DOHH2 (cell line): Measurements from ENCODE around the gene MLXIPL.

Experiments
- EZH2phosphoT487 ChIP-seq: fragments of 200-600 bp; sonication (generic); IDR thresholded peaks from 2 replicates; pipeline ENCODE4 v1.6.1; 2017; ENCODE audit warnings: borderline replicate concordance, mild to moderate bottlenecking, antibody characterized with exemption, low read length, moderate library complexity, mixed read lengths
- TF ChIP-seq, protein P1 (sequence below): fragments of 200-600 bp; sonication (generic); IDR thresholded peaks from one replicate; pipeline ENCODE4 v1.5.1; 2014; ENCODE audit warnings: antibody characterized with exemption, mild to moderate bottlenecking, low read depth, low read length; ENCODE audit not compliant: poor library complexity, severe bottlenecking

DNA sequence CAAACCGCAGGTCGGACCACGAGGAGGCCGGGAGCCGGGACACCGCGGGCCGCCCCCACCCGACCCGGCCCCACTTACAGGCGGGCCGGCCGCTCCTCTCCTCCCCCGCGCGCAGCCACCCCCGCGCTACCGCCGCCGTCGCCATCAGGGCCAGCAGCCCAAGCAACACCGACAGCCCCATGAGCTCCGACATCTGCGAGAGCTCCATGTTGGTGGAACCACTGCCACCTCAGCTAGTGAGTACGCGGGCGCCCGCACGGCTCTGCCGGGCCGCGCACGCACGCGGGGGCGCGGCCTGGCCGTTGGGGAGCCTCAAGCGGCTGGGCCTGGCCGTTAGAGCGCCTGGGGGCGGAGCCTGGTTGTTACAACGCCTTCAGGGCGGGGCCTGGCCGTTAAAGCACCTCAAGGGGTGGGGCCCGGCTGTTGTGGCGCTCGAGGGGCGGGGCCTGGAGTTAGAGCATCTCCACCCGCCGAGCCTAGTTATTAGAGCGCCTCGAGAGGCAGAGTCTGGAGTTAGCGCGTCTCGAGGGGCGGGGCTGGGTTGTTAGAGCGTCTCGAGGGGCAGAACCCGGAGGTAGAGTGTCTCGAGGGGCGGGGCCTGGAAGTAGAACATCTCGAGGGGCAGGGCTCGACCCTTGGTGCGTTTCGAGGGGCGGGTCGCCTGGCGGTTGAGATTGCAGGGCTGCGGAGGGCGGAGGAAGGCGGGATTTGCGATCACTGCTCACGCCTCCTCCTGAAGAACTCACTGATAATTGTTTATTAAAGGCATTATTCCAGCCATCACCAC, 45.8 kb downstream of the MLXIPL start, which contains the start of gene TBL2:
- TF ChIP-seq, protein P1, sequence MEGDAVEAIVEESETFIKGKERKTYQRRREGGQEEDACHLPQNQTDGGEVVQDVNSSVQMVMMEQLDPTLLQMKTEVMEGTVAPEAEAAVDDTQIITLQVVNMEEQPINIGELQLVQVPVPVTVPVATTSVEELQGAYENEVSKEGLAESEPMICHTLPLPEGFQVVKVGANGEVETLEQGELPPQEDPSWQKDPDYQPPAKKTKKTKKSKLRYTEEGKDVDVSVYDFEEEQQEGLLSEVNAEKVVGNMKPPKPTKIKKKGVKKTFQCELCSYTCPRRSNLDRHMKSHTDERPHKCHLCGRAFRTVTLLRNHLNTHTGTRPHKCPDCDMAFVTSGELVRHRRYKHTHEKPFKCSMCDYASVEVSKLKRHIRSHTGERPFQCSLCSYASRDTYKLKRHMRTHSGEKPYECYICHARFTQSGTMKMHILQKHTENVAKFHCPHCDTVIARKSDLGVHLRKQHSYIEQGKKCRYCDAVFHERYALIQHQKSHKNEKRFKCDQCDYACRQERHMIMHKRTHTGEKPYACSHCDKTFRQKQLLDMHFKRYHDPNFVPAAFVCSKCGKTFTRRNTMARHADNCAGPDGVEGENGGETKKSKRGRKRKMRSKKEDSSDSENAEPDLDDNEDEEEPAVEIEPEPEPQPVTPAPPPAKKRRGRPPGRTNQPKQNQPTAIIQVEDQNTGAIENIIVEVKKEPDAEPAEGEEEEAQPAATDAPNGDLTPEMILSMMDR: peak; percentile 36
- TF ChIP-seq EZH2phosphoT487: no peak
